Mammary epithelial cell (primary cell): ENCODE data around the gene HERPUD1.

Experiments
- EZH2 ChIP-seq: IDR thresholded peaks from 2 replicates; pipeline ENCODE4 v1.6.1; 2012; ENCODE audit warnings: low read length, inconsistent platforms, borderline replicate concordance
- TF ChIP-seq, protein P1 (sequence below), 2 donors: IDR thresholded peaks in 1 of 2; conservative IDR thresholded peaks in 1 of 2; 2 replicates each; pipeline ENCODE4 v1.5.1; 2011 to 2012; ENCODE audit warnings: inconsistent platforms in 2 of 2, low read length in 2 of 2, mild to moderate bottlenecking in 2 of 2, control low read depth in 1 of 2, low read depth in 1 of 2; ENCODE audit not compliant: insufficient read depth in 1 of 2; ENCODE audit errors: extremely low read depth in 1 of 2

DNA sequence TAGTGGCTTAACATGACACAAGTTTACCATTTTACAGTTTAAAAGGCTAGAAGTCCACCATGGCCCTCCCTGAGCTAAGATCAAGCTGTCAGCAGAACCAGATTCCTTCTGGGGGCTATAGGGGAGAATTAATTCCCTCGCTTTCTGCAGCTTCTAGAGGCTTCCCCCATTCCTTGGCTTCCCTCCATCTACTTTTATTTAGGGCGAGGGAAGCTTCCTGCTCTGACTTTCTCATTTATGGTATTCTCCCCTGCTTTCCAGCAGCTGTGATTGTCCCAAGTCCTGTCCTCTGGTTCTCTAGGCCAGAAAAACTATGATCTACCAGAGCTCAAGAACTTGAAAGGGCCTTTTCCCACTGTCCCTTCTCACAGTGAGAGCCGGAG is 34.1 kb downstream of the HERPUD1 start:
- no peak for TF ChIP-seq EZH2
- TF ChIP-seq, protein P1, sequence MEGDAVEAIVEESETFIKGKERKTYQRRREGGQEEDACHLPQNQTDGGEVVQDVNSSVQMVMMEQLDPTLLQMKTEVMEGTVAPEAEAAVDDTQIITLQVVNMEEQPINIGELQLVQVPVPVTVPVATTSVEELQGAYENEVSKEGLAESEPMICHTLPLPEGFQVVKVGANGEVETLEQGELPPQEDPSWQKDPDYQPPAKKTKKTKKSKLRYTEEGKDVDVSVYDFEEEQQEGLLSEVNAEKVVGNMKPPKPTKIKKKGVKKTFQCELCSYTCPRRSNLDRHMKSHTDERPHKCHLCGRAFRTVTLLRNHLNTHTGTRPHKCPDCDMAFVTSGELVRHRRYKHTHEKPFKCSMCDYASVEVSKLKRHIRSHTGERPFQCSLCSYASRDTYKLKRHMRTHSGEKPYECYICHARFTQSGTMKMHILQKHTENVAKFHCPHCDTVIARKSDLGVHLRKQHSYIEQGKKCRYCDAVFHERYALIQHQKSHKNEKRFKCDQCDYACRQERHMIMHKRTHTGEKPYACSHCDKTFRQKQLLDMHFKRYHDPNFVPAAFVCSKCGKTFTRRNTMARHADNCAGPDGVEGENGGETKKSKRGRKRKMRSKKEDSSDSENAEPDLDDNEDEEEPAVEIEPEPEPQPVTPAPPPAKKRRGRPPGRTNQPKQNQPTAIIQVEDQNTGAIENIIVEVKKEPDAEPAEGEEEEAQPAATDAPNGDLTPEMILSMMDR (conservative IDR thresholded peaks at IDR 0.05 in 1 of 2, IDR thresholded peaks at IDR 0.05 in 1 of 2; ENCODE audit: extremely low read depth in 1 of 2, insufficient read depth in 1 of 2, low read depth in 1 of 2, low read length in 2 of 2) = no peak
